ENCODE results near the gene ZNF423. TPM values are rescaled to one million over a fixed set of nuclear protein-coding genes. Genes with fewer than 3 reads are reported as not detected.
A peak's percentile ranks its signal among the peaks of the same experiment; 100 is the strongest.

Gene ZNF423
- total and polyA plus RNA-seq, 7 donors, result 2.3 to 30.7 (median 14.4) TPM

- Histone ChIP-seq H3K27ac (no peak overlapping the region), H3K4me3 (no peak overlapping the region), H3K36me3 (ENCODE audit: insufficient read depth in 1 of 2, low read depth in 1 of 2) (no peaks in the 10 kb centered on the region), H3K4me1 (peaks cover 30% of the 10 kb centered on the region), H3K27me3 (ENCODE audit: insufficient read depth in 3 of 3, low read length in 2 of 3) (no peaks in the 10 kb centered on the region), H3K9me3 (no peaks in the 10 kb centered on the region)
- intact Hi-C loops (cut with DNase I), result no loop called here
- no peak for DNase-seq
- ATAC-seq, result no peak
- 64 to 73% (median 72%) methylated on average over 18 of the region's 18 CpGs for WGBS, 3 donors
- no peak for TF ChIP-seq CTCF (IDR thresholded peaks at IDR 0.05)
Measured at GRCh38 chr16:49701065-49701685, 154.7 kb downstream of the ZNF423 start.

- 55 to 68% (median 61%) methylated on average over 10 of the region's 10 CpGs for WGBS, 3 donors
- peaks cover 30% of the 10 kb centered on the region for H3K4me1 ChIP-seq
- H3K36me3 ChIP-seq (ENCODE audit: insufficient read depth in 1 of 2, low read depth in 1 of 2), result no peaks in the 10 kb centered on the region
- H3K27ac ChIP-seq, result no peak overlapping the region
- no peak for TF ChIP-seq CTCF (IDR thresholded peaks at IDR 0.05)
- no peak overlapping the region for H3K4me3 ChIP-seq
- H3K27me3 ChIP-seq (ENCODE audit: insufficient read depth in 3 of 3, low read length in 2 of 3), result no peaks in the 10 kb centered on the region
- intact Hi-C loops (cut with DNase I), result no loop called here
- ATAC-seq (peak in 1 of 4 donors; percentile 16), DNase-seq (peak; percentile 52 to 66)
- H3K9me3 ChIP-seq, result no peaks in the 10 kb centered on the region
Measured at GRCh38 chr16:49700251-49701064, 155.5 kb downstream of the ZNF423 start.

GRCh38 chr16:49699841-49700175, 156.1 kb downstream of the ZNF423 start:
- Histone ChIP-seq H3K36me3 (ENCODE audit: insufficient read depth in 1 of 2, low read depth in 1 of 2) (no peaks in the 10 kb centered on the region), H3K4me3 (no peak overlapping the region), H3K27me3 (ENCODE audit: insufficient read depth in 3 of 3, low read length in 2 of 3) (no peaks in the 10 kb centered on the region), H3K4me1 (peaks cover 30% of the 10 kb centered on the region), H3K27ac (no peak overlapping the region), H3K9me3 (no peaks in the 10 kb centered on the region)
- intact Hi-C loops (cut with DNase I), result no loop called here
- ATAC-seq (no peak), DNase-seq (no peak)
- no peak for TF ChIP-seq CTCF (IDR thresholded peaks at IDR 0.05)
- WGBS, 3 donors, result 69 to 82% (median 72%) methylated on average over 3 of the region's 3 CpGs

GRCh38 chr16:49698931-49699840, 156.7 kb downstream of the ZNF423 start:
- 39 to 51% (median 43%) methylated on average over 18 of the region's 18 CpGs for WGBS, 3 donors
- Histone ChIP-seq H3K27me3 (ENCODE audit: insufficient read depth in 3 of 3, low read length in 2 of 3) (no peaks in the 10 kb centered on the region), H3K27ac (no peak overlapping the region), H3K36me3 (ENCODE audit: insufficient read depth in 1 of 2, low read depth in 1 of 2) (no peaks in the 10 kb centered on the region), H3K4me3 (peak overlapping the region; percentile 22), H3K9me3 (no peaks in the 10 kb centered on the region), H3K4me1 (peaks cover 29% of the 10 kb centered on the region)
- TF ChIP-seq CTCF (IDR thresholded peaks at IDR 0.05), result no peak
- ATAC-seq (peak in 1 of 4 donors; percentile 46), DNase-seq (peak; percentile 49 to 87)
- intact Hi-C loops (cut with DNase I), result no loop called here

Data from psoas muscle (tissue), 8 donors.